ENCODE measurements around the gene FSTL1.

DNA sequence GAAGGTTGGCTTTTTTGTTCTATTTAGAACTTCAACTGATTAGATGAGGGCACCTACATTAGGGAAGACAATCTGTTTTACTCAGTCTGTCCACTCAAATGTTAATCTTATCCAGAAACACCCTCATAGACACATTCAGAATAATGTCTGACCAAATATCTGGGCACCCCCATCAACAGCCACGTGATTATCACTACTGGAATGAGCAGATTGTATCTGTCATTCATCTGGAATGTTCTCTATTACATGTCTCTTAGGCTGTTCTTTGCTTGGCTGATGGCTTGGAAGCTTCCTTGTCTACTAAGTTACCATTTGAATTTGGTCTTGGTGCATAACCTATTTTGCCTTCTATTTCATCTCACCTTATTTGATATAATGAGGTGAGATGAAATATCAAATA lies 86.0 kb downstream of the FSTL1 start:
- TF ChIP-seq, protein P1, sequence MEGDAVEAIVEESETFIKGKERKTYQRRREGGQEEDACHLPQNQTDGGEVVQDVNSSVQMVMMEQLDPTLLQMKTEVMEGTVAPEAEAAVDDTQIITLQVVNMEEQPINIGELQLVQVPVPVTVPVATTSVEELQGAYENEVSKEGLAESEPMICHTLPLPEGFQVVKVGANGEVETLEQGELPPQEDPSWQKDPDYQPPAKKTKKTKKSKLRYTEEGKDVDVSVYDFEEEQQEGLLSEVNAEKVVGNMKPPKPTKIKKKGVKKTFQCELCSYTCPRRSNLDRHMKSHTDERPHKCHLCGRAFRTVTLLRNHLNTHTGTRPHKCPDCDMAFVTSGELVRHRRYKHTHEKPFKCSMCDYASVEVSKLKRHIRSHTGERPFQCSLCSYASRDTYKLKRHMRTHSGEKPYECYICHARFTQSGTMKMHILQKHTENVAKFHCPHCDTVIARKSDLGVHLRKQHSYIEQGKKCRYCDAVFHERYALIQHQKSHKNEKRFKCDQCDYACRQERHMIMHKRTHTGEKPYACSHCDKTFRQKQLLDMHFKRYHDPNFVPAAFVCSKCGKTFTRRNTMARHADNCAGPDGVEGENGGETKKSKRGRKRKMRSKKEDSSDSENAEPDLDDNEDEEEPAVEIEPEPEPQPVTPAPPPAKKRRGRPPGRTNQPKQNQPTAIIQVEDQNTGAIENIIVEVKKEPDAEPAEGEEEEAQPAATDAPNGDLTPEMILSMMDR (IDR thresholded peaks at IDR 0.05) = no peak
- no peak for TF ChIP-seq ZFX (IDR thresholded peaks at IDR 0.05; ENCODE audit: borderline replicate concordance)

Measured in 22Rv1 (cell line).